ENCODE results near the gene ENPP6.
"Not testable (repeated sequence)": the region's sequence is repeated elsewhere in the genome, so short reads cannot be mapped to it uniquely, and the experiment has no call there.

Gene ENPP6

GRCh38 chr4:184146951-184147350 is 70.7 kb downstream of the ENPP6 start:
- no peak for DNase-seq

- DNase-seq = no peak
Measured at GRCh38 chr4:184145596-184145995, 72.1 kb downstream of the ENPP6 start.

- DNase-seq = no peak
Measured at GRCh38 chr4:184143770-184144564, 73.7 kb downstream of the ENPP6 start.

- no peak for DNase-seq
Measured at GRCh38 chr4:184142121-184143000, 75.3 kb downstream of the ENPP6 start.

GRCh38 chr4:184140901-184141300 is 76.8 kb downstream of the ENPP6 start:
- not testable (repeated sequence) for DNase-seq

- DNase-seq = no peak
Measured at GRCh38 chr4:184136525-184136924, 81.1 kb downstream of the ENPP6 start.

GRCh38 chr4:184126800-184127199 is 90.9 kb downstream of the ENPP6 start:
- DNase-seq = no peak

- DNase-seq = no peak
Measured at GRCh38 chr4:184122631-184123408, 94.9 kb downstream of the ENPP6 start.

GRCh38 chr4:184120549-184121127 is 97.0 kb downstream of the ENPP6 start:
- no peak for DNase-seq

GRCh38 chr4:184117662-184118199 is 99.9 kb downstream of the ENPP6 start:
- DNase-seq = no peak

GRCh38 chr4:184115399-184115798 is 102.3 kb downstream of the ENPP6 start:
- DNase-seq = no peak

- DNase-seq = no peak
Measured at GRCh38 chr4:184114431-184114830, 103.2 kb downstream of the ENPP6 start.

- DNase-seq = no peak
Measured at GRCh38 chr4:184112006-184112550, 105.6 kb downstream of the ENPP6 start.

- DNase-seq = no peak
Measured at GRCh38 chr4:184111233-184111832, 106.3 kb downstream of the ENPP6 start.

GRCh38 chr4:184110452-184111224 is 107.0 kb downstream of the ENPP6 start:
- DNase-seq = no peak

- no peak for DNase-seq
Measured at GRCh38 chr4:184108006-184108501, 109.6 kb downstream of the ENPP6 start.

GRCh38 chr4:184104419-184105101 is 113.1 kb downstream of the ENPP6 start:
- DNase-seq = no peak

GRCh38 chr4:184103527-184104264 is 114.0 kb downstream of the ENPP6 start:
- no peak for DNase-seq

- no peak for DNase-seq
Measured at GRCh38 chr4:184102927-184103326, 114.7 kb downstream of the ENPP6 start.

All from NCI-H1694 (cell line).